ENCODE measurements around the gene KBTBD13. TPM values are rescaled to one million over a fixed set of nuclear protein-coding genes. Genes with fewer than 3 reads are reported as not detected.
A peak's percentile ranks its signal among the peaks of the same experiment; 100 is the strongest.

Gene KBTBD13
- total RNA-seq, 4 donors from 2014 or later, result 0.38 TPM; not detected in 3

- Histone ChIP-seq H3K27ac (peak overlapping the region in 1 of 4 donors; percentile 72), H3K27me3 (no peaks in the 10 kb centered on the region), H3K36me3 (no peaks in the 10 kb centered on the region), H3K4me1 (peaks cover 0 to 25% (median 6%) of the 10 kb centered on the region in 4 donors), H3K9me3 (no peaks in the 10 kb centered on the region), H3K4me3 (peak overlapping the region in 2 of 4 donors; percentile 6 to 11)
- DNase-seq, result peak; percentile 27 to 92 (median 91)
- TF ChIP-seq CTCF (IDR thresholded peaks at IDR 0.05) (peak in 4 of 6 experiments; percentile 55 to 92 (median 84)), POLR2A (IDR thresholded peaks at IDR 0.05) (peak in 1 of 2 donors; percentile 20)
These were observed 1.4 kb downstream of the KBTBD13 start for GRCh38 chr15:65077981-65078352.

GRCh38 chr15:65079580-65079979 lies 3.0 kb downstream of the KBTBD13 start:
- TF ChIP-seq POLR2A (IDR thresholded peaks at IDR 0.05) (no peak), CTCF (IDR thresholded peaks at IDR 0.05) (no peak)
- H3K4me3 ChIP-seq, result no peak overlapping the region
- no peak overlapping the region for H3K27ac ChIP-seq
- no peaks in the 10 kb centered on the region for H3K9me3 ChIP-seq
- DNase-seq, result no peak
- no peaks in the 10 kb centered on the region for H3K27me3 ChIP-seq
- peaks cover 0 to 30% (median 6%) of the 10 kb centered on the region in 4 donors for H3K4me1 ChIP-seq
- no peaks in the 10 kb centered on the region for H3K36me3 ChIP-seq

- no peaks in the 10 kb centered on the region for H3K27me3 ChIP-seq
- TF ChIP-seq POLR2A (IDR thresholded peaks at IDR 0.05) (no peak), CTCF (IDR thresholded peaks at IDR 0.05) (no peak)
- H3K4me3 ChIP-seq, result no peak overlapping the region
- DNase-seq, result no peak
- H3K36me3 ChIP-seq, result no peaks in the 10 kb centered on the region
- no peak overlapping the region for H3K27ac ChIP-seq
- H3K4me1 ChIP-seq, result peaks cover 0 to 38% (median 6%) of the 10 kb centered on the region in 4 donors
- no peaks in the 10 kb centered on the region for H3K9me3 ChIP-seq
These were observed 4.7 kb downstream of the KBTBD13 start for GRCh38 chr15:65081270-65081669.

GRCh38 chr15:65081758-65082157 lies 5.2 kb downstream of the KBTBD13 start:
- no peaks in the 10 kb centered on the region for H3K36me3 ChIP-seq
- no peak overlapping the region for H3K4me3 ChIP-seq
- no peaks in the 10 kb centered on the region for H3K27me3 ChIP-seq
- peaks cover 0 to 43% (median 6%) of the 10 kb centered on the region in 4 donors for H3K4me1 ChIP-seq
- no peaks in the 10 kb centered on the region for H3K9me3 ChIP-seq
- DNase-seq, result no peak
- H3K27ac ChIP-seq, result peak overlapping the region in 1 of 4 donors; percentile 66
- no peak for TF ChIP-seq CTCF (IDR thresholded peaks at IDR 0.05)

- peaks cover 0 to 47% (median 6%) of the 10 kb centered on the region in 4 donors for H3K4me1 ChIP-seq
- H3K9me3 ChIP-seq, result no peaks in the 10 kb centered on the region
- peak in 2 of 3 donors; percentile 69 to 70 for DNase-seq
- no peak overlapping the region for H3K4me3 ChIP-seq
- TF ChIP-seq CTCF (IDR thresholded peaks at IDR 0.05), result no peak
- TF ChIP-seq POLR2A (IDR thresholded peaks at IDR 0.05), result no peak
- no peaks in the 10 kb centered on the region for H3K27me3 ChIP-seq
- peak overlapping the region in 2 of 4 donors; percentile 26 to 66 for H3K27ac ChIP-seq
- H3K36me3 ChIP-seq, result no peaks in the 10 kb centered on the region
These were observed 5.9 kb downstream of the KBTBD13 start for GRCh38 chr15:65082303-65082953.

Measured in Peyer's patch (tissue), 4 donors.